Activated naive CD8-positive, alpha-beta T cell treated with anti-CD3 and anti-CD28 coated beads for 36 hours (primary cell): Measurements from ENCODE around the gene OR8D1. TPM values are rescaled to one million over a fixed set of nuclear protein-coding genes. Genes with fewer than 3 reads are reported as not detected.

Source experiments
- DNase-seq: peaks from one replicate; pipeline ENCODE4 v3.0.0; 2021
- H3K27ac Mint-ChIP-seq: one replicate; pipeline ENCODE4 v1.8.0; 2022; ENCODE audit warnings: mild to moderate bottlenecking, moderate library complexity, mixed read lengths
- H3K27me3 Mint-ChIP-seq: one replicate; pipeline ENCODE4 v1.8.0; 2022; ENCODE audit warnings: mild to moderate bottlenecking, mixed read lengths
- H3K36me3 Mint-ChIP-seq: one replicate; pipeline ENCODE4 v1.8.0; 2021; ENCODE audit warnings: mild to moderate bottlenecking, mixed read lengths
- H3K4me1 Mint-ChIP-seq: one replicate; pipeline ENCODE4 v1.8.0; 2021; ENCODE audit warnings: mixed read lengths
- H3K4me3 Mint-ChIP-seq: one replicate; pipeline ENCODE4 v1.8.0; 2022; ENCODE audit warnings: mild to moderate bottlenecking, moderate library complexity, mixed read lengths
- H3K9me3 Mint-ChIP-seq: one replicate; pipeline ENCODE4 v1.8.0; 2022; ENCODE audit warnings: mixed read lengths
- total RNA-seq, 2 experiments: library from RNA; stranded (reverse); gene quantifications; one replicate each; pipeline ENCODE4 v1.2.3, GENCODE V29; 2021

OR8D1 gene
- total RNA-seq, result not detected

DNA sequence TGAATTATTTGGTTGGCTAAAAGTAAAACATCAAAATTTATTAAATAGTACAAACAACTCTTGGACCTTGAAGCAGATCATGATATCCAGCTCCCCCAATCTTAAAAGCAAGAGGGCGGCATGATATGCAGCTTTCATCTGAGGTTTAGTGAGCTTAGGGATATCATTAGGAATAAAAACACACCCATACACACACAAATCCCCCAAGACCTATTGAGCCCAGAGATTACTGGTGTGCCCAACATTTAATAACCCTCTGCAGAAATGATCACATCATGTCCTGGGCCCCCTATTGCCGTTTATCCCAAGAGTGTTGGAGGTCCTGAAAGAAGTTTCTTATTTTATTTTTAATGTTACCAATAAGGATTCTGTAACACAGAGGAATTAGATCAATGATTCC is at the start of gene OR8D1:
TSS of gene OR8D1 (minus strand) at position 101 of the 400 bp plus-strand sequence. CDS start 3,183 bp downstream, outside the sequence.
- DNase-seq, result no peak
- Mint-ChIP-seq H3K27me3 (no peaks in the 10 kb centered on the region), H3K36me3 (no peaks in the 10 kb centered on the region), H3K9me3 (no peaks in the 10 kb centered on the region), H3K27ac (no peak within 1 kb of the TSS), H3K4me1 (no peaks in the 10 kb centered on the region), H3K4me3 (no peak within 1 kb of the TSS)

DNA sequence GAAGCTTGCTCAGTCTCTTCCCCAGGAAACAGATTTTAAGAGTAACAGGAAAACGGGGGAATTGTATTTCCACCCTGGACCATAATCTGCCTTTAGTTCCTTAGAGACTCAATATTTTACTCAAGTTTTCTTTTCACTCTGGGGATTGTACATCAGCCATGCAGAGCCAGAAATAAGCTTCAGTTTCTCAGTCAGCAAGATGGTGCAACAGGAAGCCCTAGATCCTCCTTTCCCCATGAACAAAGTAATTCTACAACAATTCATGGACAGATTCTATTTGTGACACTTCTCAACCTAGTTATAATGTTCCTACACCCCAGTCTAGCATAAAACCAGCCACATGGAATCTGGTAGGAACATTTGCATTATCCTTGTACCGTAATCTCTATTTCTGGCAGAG is 45.8 kb upstream of the OR8D1 start:
- no peak overlapping the region for H3K27ac Mint-ChIP-seq
- H3K4me1 Mint-ChIP-seq, result no peaks in the 10 kb centered on the region
- no peaks in the 10 kb centered on the region for H3K36me3 Mint-ChIP-seq
- peaks cover 3% of the 10 kb centered on the region for H3K27me3 Mint-ChIP-seq
- H3K4me3 Mint-ChIP-seq, result no peak overlapping the region
- no peaks in the 10 kb centered on the region for H3K9me3 Mint-ChIP-seq
- DNase-seq, result no peak

DNA sequence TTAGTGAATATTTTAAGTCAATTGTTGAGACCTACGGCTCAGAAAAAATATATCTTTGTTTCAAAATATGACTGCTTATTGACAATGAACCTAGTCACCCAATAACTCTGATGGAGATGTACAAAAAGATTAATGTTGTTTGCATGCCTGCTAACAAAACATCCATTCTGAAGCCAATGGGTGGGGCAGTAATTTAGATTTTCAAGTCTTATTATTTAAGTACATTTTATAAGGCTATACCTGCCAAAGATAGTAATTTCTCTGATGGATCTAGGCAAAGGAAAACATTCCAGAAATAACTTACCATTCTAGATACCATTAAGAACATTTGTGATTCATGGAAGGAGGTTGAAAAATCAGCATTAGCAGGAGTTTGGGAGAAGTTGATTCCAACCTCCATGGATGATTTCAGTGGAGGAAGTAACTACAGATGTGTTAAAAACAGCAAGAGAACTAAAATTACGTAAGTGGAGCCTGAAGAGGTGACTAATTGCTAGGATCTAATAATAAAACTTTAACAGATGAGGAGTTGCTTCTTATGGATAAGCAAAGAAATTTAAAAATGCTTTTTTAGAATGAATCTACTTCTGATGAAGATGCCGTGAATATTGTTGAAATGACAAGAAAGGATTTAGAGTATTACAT is 32.7 kb upstream of the OR8D1 start:
- H3K9me3 Mint-ChIP-seq, result no peaks in the 10 kb centered on the region
- no peaks in the 10 kb centered on the region for H3K36me3 Mint-ChIP-seq
- H3K27me3 Mint-ChIP-seq, result peaks cover 12% of the 10 kb centered on the region
- H3K4me3 Mint-ChIP-seq, result no peak overlapping the region
- DNase-seq, result no peak
- H3K4me1 Mint-ChIP-seq, result no peaks in the 10 kb centered on the region
- H3K27ac Mint-ChIP-seq, result no peak overlapping the region

DNA sequence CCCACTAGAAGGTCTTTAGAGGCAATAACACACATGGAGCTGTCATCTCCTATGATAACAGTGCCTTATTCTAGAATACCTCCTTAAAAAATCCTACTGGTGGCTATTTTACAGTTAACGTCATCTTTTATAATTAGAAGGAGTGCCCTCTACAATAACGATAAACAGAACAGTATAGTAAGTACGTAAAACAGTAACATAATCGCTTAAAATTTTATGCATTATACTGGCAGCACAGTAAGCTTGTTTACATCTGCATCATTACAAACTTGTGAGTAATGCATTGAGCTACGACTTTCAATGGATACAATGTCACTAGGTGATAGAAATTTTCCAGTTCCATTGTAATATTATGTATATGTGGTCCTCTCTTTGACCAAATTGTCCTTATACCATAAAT is 30.6 kb upstream of the OR8D1 start:
- H3K27ac Mint-ChIP-seq, result no peak overlapping the region
- no peak overlapping the region for H3K4me3 Mint-ChIP-seq
- no peaks in the 10 kb centered on the region for H3K36me3 Mint-ChIP-seq
- H3K9me3 Mint-ChIP-seq, result no peaks in the 10 kb centered on the region
- DNase-seq, result no peak
- H3K27me3 Mint-ChIP-seq, result peaks cover 12% of the 10 kb centered on the region
- no peaks in the 10 kb centered on the region for H3K4me1 Mint-ChIP-seq

DNA sequence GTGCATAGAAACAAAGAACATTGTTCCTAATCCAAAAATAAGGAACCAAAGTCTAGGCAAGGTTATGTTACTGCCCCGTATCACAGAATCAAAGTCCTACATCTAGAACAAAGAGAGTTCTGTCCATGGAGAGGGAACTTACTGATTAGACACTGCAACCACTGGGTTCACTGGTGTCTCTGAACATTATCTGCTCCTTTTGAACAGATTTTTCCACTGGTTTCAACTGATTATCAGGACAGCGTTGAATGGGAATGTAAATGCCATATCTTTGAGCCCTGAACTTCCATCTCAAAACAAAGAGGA is 26.3 kb upstream of the OR8D1 start:
- no peaks in the 10 kb centered on the region for H3K4me1 Mint-ChIP-seq
- no peak for DNase-seq
- H3K27me3 Mint-ChIP-seq, result peaks cover 8% of the 10 kb centered on the region
- no peak overlapping the region for H3K27ac Mint-ChIP-seq
- H3K36me3 Mint-ChIP-seq, result no peaks in the 10 kb centered on the region
- no peaks in the 10 kb centered on the region for H3K9me3 Mint-ChIP-seq
- no peak overlapping the region for H3K4me3 Mint-ChIP-seq

DNA sequence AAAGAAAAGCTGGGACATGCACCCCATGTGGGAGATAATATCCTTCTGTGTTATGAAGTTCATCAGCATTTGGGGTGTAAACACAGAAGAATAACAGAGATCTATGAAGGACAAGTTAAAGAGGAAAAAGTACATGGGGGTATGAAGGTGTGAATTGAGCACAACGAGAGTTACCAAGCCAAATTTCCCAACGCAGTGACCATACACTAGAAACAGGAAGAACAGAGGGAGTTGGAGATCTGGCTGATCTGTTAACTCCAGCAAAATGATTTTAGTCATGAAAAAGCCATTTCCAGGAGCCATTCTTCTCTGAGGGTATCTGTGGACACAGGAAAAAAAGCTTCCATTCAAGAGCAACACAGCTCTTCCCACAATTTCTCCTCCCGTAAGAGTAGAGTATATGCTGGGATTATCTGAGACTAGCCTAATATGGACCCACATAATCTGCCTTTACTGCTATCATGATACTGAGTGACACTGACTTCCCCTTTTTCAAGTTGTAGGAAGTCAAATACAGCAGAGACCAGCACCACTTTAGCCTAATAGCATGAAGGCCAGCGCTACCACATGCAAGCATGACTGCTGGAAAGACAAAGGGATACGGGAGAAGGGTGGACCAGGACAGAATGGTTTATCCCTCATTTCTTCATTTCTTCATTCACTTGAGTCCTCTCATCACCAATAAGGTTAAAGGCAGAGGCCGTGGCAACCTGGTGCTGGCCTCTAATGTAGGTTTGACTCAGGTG is 25.8 kb upstream of the OR8D1 start:
- Mint-ChIP-seq H3K27ac (no peak overlapping the region), H3K27me3 (peaks cover 3% of the 10 kb centered on the region), H3K36me3 (no peaks in the 10 kb centered on the region), H3K4me1 (no peaks in the 10 kb centered on the region), H3K4me3 (no peak overlapping the region), H3K9me3 (no peaks in the 10 kb centered on the region)
- DNase-seq, result no peak

DNA sequence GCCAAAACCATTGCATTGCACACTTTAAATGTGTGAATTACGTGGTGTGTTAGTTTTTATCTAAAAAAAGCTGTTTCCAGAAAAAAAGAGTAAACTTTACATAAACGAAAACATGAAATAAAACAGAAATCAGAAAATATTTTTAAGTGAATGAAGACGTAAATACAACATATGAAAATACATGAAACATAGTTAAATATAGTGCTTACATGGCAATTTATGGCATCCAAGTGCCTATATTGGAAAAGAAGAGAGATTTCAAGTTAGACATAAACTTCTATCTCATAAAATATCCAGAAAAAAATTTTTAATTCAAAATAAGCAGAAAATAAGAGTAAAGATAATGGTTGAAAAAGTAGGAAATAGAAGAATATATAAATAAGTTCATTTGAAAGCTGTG is 18.1 kb upstream of the OR8D1 start:
- Mint-ChIP-seq H3K4me1 (no peaks in the 10 kb centered on the region), H3K27ac (no peak overlapping the region), H3K36me3 (no peaks in the 10 kb centered on the region), H3K4me3 (no peak overlapping the region), H3K9me3 (no peaks in the 10 kb centered on the region), H3K27me3 (peaks cover 4% of the 10 kb centered on the region)
- no peak for DNase-seq

DNA sequence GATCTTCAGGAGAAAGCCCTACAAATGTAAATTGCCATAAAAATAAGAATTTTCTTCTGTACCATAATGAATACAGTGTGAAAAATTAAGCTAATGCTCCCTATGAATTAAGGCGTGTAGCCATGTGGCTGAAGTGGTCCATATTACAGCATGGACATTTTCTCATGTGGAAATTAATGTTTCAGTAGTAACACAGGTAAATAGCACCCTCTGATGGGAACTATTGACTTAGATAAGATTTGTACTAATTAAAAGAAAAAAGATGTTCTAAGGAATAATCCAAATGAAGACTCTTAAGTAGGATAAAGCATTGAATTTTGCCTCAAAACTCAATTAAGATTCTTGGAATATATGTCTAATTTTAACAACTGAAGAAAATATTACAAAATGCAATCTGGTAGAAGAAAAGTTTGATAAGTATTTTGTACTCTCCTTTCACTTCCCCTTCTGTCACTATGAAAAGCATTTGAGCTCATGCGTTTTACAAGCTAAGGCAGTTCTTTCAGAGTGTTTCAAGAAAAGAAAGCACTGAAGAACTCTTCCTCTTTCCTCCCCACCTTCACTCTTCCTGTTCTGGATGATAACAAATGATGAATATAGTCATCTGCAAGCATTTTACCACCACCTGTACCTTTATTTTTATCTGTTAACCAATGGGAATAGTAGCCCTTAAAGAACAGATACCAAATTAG is 16.2 kb upstream of the OR8D1 start:
- Mint-ChIP-seq H3K4me1 (no peaks in the 10 kb centered on the region), H3K36me3 (no peaks in the 10 kb centered on the region), H3K4me3 (no peak overlapping the region), H3K9me3 (no peaks in the 10 kb centered on the region), H3K27me3 (peaks cover 13% of the 10 kb centered on the region), H3K27ac (no peak overlapping the region)
- no peak for DNase-seq

DNA sequence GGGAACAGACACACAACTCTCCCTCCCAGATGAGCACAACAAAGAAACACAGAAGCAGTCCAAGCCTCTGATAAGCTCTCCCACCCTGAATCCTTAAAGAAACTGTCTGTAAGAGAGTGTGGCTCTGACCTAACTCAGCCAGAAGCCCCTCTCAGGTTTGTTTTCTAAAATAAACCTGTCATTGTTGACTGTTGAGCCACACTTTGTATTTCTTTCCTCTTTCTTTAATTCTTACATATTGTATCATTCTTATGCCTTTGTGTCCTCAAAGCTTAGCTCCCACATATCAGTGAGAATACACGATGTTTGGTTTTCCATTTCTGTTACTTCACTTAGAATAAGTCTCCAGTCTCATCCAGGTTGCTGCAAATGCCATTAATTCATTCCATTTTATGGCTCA is 14.0 kb upstream of the OR8D1 start:
- no peaks in the 10 kb centered on the region for H3K9me3 Mint-ChIP-seq
- H3K27ac Mint-ChIP-seq, result no peak overlapping the region
- no peak for DNase-seq
- no peak overlapping the region for H3K4me3 Mint-ChIP-seq
- H3K27me3 Mint-ChIP-seq, result peaks cover 20% of the 10 kb centered on the region
- H3K36me3 Mint-ChIP-seq, result no peaks in the 10 kb centered on the region
- no peaks in the 10 kb centered on the region for H3K4me1 Mint-ChIP-seq

DNA sequence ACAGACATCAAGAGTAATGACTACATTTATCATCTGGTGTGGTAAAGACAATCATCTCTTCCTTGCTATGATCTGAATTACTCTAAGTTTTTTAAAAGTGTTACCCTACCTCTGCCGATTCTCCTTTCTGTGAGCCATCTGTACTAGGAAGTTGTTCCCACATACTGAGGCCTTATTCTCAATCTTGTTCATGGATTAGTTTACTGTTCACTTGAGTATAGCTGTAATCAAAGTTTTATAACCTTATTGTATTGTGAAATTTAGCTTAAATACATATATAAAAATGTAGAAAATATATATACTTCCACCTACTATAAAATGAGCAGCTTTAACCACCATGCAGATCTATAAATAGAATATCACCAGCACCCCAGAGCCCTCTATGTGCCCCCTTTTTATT is 8.6 kb upstream of the OR8D1 start:
- Mint-ChIP-seq H3K36me3 (no peaks in the 10 kb centered on the region), H3K9me3 (no peaks in the 10 kb centered on the region), H3K4me3 (no peak overlapping the region), H3K27ac (no peak overlapping the region), H3K4me1 (no peaks in the 10 kb centered on the region), H3K27me3 (peaks cover 20% of the 10 kb centered on the region)
- DNase-seq, result no peak

DNA sequence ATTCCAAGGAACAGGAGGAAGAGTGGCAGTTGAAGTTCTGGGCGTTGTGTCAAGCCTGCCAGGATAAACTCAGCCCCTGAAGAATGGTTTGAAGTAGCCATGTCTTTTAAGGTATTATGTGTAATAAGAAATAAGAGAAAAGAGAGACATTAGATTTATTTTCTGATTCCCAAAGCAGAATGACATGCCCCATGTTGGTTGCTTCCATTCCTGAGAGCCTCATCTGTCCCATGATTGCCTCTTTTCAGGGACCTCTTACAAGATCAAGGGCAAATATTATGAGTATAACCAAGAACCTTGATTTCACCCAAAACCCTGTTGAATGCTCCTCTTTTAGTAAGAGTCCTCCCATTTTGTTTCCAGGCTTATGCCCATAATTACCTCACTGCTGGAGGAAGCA is 6.3 kb upstream of the OR8D1 start, which contains the start of gene OR8D2:
TSS of gene OR8D2 (minus strand) at position 101 of the 400 bp plus-strand sequence. CDS start at position 101, 0 bp downstream.
- no peaks in the 10 kb centered on the region for H3K4me1 Mint-ChIP-seq
- H3K36me3 Mint-ChIP-seq, result no peaks in the 10 kb centered on the region
- no peaks in the 10 kb centered on the region for H3K9me3 Mint-ChIP-seq
- peaks cover 11% of the 10 kb centered on the region for H3K27me3 Mint-ChIP-seq
- no peak for DNase-seq
- H3K4me3 Mint-ChIP-seq, result no peak within 1 kb of the TSS
- no peak within 1 kb of the TSS for H3K27ac Mint-ChIP-seq

DNA sequence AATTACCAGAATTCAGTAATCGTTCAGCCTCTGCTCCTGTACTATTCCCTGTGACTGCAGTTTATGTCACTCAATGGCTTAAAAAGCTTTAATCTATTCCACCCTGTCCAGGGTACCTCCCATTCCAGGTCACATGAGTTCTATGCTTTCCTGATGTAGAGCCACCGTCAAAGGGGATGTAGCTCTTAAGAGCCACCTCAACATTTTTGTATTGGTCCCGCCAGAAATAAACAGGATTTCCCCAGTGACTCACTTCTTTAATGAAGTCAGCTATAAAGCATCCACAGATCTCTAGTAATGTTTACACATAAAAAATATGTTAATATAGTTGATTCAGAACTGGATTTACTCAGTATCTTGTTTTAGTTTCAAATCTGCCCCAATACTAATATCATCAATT is 1.3 kb upstream of the OR8D1 start:
- H3K36me3 Mint-ChIP-seq, result no peaks in the 10 kb centered on the region
- DNase-seq, result no peak
- H3K4me1 Mint-ChIP-seq, result no peaks in the 10 kb centered on the region
- H3K4me3 Mint-ChIP-seq, result no peak overlapping the region
- no peaks in the 10 kb centered on the region for H3K9me3 Mint-ChIP-seq
- H3K27me3 Mint-ChIP-seq, result no peaks in the 10 kb centered on the region
- no peak overlapping the region for H3K27ac Mint-ChIP-seq

DNA sequence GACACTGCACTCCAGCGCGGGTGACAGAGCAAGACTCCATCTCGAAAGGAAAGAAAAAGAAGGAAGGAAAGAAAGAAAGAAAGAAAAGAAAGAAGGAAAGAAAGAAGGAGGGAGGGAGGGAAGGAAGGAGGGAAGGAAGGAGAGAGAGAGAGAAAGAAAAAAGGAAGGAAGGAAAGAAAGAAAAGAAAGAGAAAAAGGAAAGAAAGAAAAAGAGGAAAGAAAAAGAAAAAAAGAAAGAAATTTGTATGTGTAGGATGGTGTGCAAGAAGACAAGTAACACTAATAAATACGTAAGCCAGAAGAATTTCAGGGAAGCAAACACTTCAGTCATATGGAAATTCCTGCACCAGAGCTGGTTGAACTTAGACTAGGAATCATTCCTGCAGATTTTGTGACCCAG is 618 bp downstream of the OR8D1 start:
- H3K36me3 Mint-ChIP-seq, result no peaks in the 10 kb centered on the region
- H3K9me3 Mint-ChIP-seq, result no peaks in the 10 kb centered on the region
- DNase-seq, result no peak
- no peaks in the 10 kb centered on the region for H3K27me3 Mint-ChIP-seq
- no peak overlapping the region for H3K27ac Mint-ChIP-seq
- H3K4me3 Mint-ChIP-seq, result no peak overlapping the region
- no peaks in the 10 kb centered on the region for H3K4me1 Mint-ChIP-seq

DNA sequence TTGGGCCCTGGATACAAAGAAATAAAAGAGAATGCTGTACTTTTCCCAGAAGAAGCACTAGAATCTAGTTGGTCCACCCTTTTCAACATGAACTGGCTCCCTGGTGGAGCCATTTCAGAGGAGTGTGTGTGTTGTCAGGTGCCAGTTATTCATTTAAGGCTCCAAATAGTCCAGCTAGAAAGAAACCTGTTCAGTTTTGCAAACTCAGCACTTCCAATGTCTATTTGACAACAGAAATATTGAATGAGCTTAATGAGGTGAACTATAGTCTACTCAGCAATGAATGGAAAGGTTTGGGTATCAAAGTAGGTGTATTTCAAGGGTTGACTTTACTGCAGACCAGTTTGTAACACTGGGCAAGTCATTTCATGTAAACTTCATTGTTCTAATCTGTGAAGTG is 2.1 kb downstream of the OR8D1 start:
- Mint-ChIP-seq H3K36me3 (no peaks in the 10 kb centered on the region), H3K4me1 (no peaks in the 10 kb centered on the region), H3K4me3 (no peak overlapping the region), H3K9me3 (no peaks in the 10 kb centered on the region), H3K27me3 (peaks cover 4% of the 10 kb centered on the region), H3K27ac (no peak overlapping the region)
- DNase-seq, result no peak

DNA sequence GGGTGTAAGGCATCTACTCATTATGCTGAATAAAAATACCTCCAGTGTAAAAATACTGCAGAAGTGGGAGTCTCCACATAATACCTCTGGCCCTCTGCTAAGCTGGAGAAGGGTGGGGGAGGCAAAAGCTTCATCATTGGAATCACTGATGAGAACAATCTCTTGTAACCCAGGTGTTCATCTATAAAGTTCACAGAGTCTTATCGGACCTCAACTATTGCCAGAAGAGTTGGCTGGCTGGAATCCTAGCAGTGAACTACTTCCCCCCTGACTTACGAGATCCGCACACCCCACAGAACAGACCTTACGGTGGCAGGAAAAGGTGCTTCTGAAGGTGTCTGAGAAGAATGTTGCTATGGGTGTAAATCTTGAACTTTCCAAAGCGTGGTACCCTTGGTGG is 2.5 kb downstream of the OR8D1 start:
- no peak overlapping the region for H3K27ac Mint-ChIP-seq
- H3K27me3 Mint-ChIP-seq, result peaks cover 8% of the 10 kb centered on the region
- no peak for DNase-seq
- H3K9me3 Mint-ChIP-seq, result no peaks in the 10 kb centered on the region
- H3K4me1 Mint-ChIP-seq, result no peaks in the 10 kb centered on the region
- H3K36me3 Mint-ChIP-seq, result no peaks in the 10 kb centered on the region
- H3K4me3 Mint-ChIP-seq, result no peak overlapping the region

DNA sequence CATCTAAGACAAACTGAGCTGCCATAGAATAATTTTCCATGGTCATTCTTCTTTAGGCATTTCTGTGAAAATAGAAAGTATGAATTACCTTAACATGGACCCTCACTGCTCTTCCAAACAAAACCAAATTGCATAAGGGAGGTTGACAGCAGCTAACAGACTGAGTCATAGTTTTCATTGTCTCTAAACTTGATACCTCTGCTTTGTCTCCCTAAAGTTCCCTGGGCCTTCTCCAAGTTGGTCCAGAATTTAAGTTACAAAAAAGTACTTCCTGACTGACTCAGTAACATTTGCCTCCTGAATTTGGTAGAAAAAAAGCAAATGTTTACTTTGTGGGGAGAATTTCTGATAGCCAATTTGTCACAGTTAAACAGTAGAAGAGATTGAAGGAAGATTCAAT is 3.0 kb downstream of the OR8D1 start:
- no peak overlapping the region for H3K4me3 Mint-ChIP-seq
- no peak overlapping the region for H3K27ac Mint-ChIP-seq
- peaks cover 8% of the 10 kb centered on the region for H3K27me3 Mint-ChIP-seq
- no peaks in the 10 kb centered on the region for H3K36me3 Mint-ChIP-seq
- H3K4me1 Mint-ChIP-seq, result no peaks in the 10 kb centered on the region
- DNase-seq, result no peak
- no peaks in the 10 kb centered on the region for H3K9me3 Mint-ChIP-seq
